NOMO-1 treated with DMSO at 0.1 percent for 48 hours (cell line): ENCODE measurements around the gene PLXNA2.
A peak's percentile ranks its signal among the peaks of the same experiment; 100 is the strongest.

Experiments used
- DNase-seq: peaks from one replicate; lab custom pipeline; 2025; ENCODE audit not compliant: unreplicated experiment; lab: John Stamatoyannopoulos, UW

Gene PLXNA2

GRCh38 chr1:208149776-208150514, 94.2 kb downstream of the PLXNA2 start:
- DNase-seq: no peak

DNA sequence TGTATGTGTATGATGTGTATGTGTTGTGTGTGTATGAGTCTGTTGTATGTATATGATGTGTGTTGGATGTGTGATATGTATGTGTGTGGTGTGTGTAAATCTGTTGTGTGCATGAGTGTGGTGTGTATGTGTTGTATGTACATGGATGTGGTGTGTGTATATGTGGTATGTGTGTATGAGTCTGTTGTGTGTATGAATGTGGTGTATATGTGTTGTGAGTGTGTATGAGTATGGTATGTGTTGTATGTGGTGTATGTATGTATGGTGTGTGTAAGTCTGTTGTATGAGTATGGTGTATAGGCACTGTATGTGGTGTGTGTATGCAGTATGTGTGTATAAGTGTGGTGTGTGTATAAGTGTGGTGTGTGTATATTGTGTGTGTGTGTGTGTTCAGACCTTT, 95.0 kb downstream of the PLXNA2 start:
- no peak for DNase-seq

DNA sequence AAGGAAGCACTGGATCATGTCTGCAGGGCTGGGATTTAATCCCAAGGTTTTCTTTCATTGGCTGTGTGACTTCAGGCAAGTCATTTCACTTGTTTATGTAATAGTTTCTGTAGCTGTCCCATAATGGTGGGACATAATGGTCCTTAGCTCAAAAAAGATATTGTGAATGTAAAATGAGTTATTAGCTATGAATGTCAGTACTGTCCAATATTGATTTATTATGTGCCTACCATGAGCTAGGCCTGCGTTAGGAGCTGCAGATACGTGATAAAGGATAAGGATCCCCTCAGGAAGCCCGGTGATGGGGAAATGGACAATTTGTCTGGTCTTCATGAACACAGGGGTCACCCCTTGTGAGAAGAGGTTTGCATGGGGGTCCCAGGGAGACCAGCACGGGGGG, 95.8 kb downstream of the PLXNA2 start:
- DNase-seq: no peak

DNA sequence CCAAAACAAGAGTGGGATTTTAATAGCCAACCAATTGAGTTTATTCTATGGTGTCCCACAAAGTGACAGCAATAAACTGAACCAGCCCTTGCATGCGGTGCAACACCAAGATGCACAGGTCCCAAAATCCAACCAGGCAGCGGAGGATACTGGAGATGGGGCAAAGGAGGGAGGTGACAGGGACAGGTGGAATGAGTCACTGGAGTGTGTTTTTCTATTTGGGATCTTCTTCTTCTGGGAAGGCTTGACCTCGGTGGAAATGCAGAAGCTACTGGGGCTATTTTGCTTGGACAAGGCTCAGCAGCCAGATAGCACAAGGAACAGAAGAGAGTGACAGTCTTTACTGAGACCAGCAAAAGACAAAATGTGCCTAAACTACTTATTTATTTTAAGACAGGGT, 97.5 kb downstream of the PLXNA2 start:
- no peak for DNase-seq

DNA sequence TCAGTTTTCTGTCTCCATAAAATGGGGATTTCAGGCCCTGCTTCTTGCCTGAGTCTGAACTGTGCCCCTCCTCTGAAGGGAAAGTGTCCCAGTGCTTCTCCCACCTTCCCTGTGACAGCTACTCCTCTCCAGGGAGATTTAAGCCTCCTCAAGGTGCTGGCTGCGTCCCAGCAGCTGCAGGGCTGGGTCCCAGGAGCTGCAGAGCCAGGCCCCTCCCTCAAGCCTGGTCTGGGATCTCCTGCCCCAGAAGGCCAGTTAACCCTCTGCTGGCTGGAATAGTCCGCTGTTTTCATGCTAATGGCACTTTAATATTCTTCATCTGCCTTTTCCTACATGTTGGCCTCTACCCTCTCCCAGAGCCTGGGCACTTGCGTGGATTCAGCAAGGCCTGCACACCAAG, 99.0 kb downstream of the PLXNA2 start:
- DNase-seq: no peak

DNA sequence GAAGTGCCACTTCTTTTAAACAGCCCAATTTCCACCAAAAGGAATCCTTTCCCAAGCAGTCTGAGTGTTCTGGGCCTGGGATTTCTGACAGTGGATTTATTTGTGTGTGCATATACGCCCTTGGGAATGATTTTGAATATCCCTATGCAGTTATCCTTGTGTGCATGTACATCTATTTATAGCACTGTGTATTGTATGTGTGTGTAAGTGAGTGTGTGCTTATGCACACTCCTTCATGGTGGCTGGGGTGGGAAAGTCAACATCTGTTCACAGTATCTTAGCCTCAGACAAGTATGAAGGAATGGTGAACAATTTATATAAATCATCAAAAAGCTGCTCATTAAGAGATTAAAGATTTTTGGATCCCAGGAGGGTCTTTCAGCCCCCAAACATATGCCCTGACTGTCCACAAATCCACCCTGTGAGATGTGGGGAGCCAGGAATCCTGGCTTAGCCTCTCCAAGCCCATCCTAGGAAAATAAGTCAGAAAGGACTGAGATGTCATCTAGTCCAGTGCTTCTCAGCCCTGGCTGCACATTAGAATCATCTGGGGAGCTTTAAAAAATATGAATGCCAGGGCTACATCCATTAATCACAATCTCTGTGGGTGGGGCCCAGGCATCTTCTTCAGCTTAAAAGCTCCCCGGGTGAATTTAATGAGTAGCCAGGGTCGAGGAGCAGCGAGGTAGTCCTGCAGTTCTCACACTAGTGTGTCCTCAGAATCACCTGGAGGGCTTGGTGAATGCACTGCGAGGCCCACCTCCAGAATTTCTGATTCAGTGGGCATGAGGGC, 101.4 kb downstream of the PLXNA2 start:
- DNase-seq: no peak

GRCh38 chr1:208141610-208142192, 102.5 kb downstream of the PLXNA2 start:
- no peak for DNase-seq

- DNase-seq: peak; percentile 35
Observed at GRCh38 chr1:208139434-208140045, 104.6 kb downstream of the PLXNA2 start.

DNA sequence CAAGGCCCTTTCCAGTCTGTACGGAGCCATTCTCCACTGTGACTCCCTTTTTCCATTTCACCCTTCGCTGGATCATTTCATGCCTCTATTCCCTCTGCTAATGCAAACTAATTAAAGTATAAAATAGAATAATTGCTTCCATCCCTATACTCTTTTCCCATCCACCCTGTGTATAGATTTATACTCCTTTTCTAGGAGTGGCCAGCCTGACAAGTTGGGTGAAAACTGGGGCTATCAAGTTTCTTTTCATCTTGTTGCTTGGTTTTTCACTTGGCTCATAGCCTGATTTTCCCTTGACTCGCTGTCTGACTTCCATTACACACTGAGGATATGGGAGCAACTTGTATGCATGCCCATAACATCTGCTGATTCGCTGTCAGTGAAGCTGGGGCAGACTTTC, 107.0 kb downstream of the PLXNA2 start:
- no peak for DNase-seq

DNA sequence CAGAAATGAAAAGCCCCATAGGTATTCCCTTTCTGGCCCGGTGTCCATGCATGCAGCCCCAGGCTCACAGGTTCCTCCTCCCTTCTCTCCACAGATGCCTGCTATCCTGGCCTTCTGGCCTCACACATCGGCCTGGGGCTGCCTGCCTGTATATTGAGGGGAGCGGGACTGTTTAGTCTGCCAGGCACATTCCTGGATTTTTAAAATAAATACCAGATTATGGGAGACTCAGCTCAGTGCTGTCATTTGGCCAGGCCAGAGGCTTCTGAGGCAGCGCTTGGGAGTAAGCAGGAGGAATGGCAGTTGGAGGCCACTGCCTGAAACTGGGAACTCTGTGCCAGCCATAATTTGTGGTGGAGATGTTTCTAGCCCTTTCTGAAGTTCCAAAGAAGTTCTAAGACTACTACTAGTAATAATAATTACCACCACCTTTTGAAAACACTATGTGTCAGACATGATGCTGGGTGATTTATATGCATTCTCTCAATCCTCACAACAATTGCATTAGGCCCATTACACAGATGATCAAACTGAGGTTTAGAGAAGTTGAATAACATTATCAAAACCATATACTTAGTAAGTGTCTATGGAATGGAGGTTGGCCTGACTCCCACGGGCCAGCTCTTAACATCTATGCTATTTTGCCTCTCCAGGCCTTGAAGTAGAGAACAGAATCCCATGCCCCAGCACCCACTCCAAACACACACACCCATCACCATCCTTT, 107.6 kb downstream of the PLXNA2 start:
- no peak for DNase-seq

DNA sequence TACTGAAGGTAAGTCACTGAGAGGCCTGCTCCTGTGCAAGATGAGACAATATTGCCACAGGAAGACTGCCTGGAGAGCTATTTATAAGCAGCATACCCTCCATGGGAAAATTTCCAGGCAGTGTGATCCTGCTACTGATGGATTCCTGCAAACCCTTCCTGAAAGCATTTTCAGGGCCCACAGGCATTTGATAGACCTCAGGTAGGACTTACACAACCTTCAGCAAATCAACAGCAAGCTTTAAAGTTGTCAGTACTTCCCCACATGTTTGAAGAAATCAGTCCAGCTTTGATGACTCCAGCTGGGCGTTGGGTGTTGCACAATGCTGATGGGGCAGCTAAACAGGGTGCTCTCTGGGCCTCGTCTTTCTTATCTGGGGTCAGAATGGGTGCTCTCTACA, 108.8 kb downstream of the PLXNA2 start:
- peak; percentile 43 for DNase-seq

- DNase-seq: no peak
Observed at GRCh38 chr1:208134491-208134890, 109.7 kb downstream of the PLXNA2 start.

GRCh38 chr1:208133355-208133754, 110.8 kb downstream of the PLXNA2 start:
- DNase-seq: no peak

GRCh38 chr1:208132287-208132882, 111.8 kb downstream of the PLXNA2 start:
- DNase-seq: peak; percentile 59

- DNase-seq: no peak
Observed at GRCh38 chr1:208131621-208132286, 112.4 kb downstream of the PLXNA2 start.

DNA sequence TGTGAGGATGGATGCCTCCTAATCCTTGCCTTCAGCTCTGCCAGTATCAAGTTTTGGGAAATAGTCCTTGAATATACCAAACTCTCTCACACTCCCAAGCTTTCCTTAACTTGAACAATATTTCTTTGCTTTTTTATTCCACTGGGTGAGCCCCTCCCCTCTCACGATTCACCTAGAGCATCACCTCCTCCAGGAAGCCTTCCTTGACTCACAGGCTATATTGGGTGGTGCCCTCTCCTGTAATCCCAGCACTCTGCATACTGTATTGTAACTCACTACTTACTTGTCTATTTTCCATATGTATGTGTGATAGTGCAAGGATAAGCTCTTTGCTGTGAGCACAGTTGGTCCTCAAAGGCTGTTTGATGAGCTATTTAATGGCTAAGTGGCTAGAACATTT, 114.7 kb downstream of the PLXNA2 start:
- DNase-seq: no peak

- no peak for DNase-seq
Observed at GRCh38 chr1:208129060-208129459, 115.1 kb downstream of the PLXNA2 start.

- DNase-seq: no peak
Observed at GRCh38 chr1:208127792-208128529, 116.2 kb downstream of the PLXNA2 start.

GRCh38 chr1:208127284-208127683, 116.9 kb downstream of the PLXNA2 start:
- DNase-seq: no peak
